Measurements from ENCODE around the gene MSH3. TPM values are rescaled to one million over a fixed set of nuclear protein-coding genes. Genes with fewer than 3 reads are reported as not detected.
A peak's percentile ranks its signal among the peaks of the same experiment; 100 is the strongest.

MSH3 gene
- total RNA-seq, 1 donor from 2014 or later = 15.4 TPM

GRCh38 chr5:80740999-80741398, 86.5 kb downstream of the MSH3 start:
- peaks cover 3% of the 10 kb centered on the region for H3K4me1 ChIP-seq (ENCODE audit: insufficient read depth, low read length)
- no peak overlapping the region for H3K4me2 ChIP-seq (ENCODE audit: low read length)
- Mint-ChIP-seq H3K4me1 (ENCODE audit: low read depth, unreplicated experiment) (peaks cover 3% of the 10 kb centered on the region), H3K27ac (ENCODE audit: unreplicated experiment) (no peak overlapping the region), H3K27me3 (ENCODE audit: low read depth, unreplicated experiment) (no peaks in the 10 kb centered on the region), H3K36me3 (ENCODE audit: low read depth, unreplicated experiment) (peaks cover 20% of the 10 kb centered on the region), H3K4me3 (ENCODE audit: unreplicated experiment) (no peak overlapping the region), H3K9me3 (ENCODE audit: unreplicated experiment) (no peaks in the 10 kb centered on the region)
- H3K27me3 ChIP-seq (ENCODE audit: insufficient read depth, low read length) = no peaks in the 10 kb centered on the region
- H3K9ac ChIP-seq (ENCODE audit: low read length) = no peak overlapping the region
- no peak for FAIRE-seq
- H3K9me3 ChIP-seq (ENCODE audit: insufficient read depth, low read depth, low read length) = no peaks in the 10 kb centered on the region
- no peak for DNase-seq (ENCODE audit: low read depth)
- H3K79me2 ChIP-seq (ENCODE audit: insufficient read depth, low read length) = no peaks in the 10 kb centered on the region
- no peak overlapping the region for H3K4me3 ChIP-seq (ENCODE audit: insufficient read depth, low read depth, low read length)
- TF ChIP-seq, protein P1, sequence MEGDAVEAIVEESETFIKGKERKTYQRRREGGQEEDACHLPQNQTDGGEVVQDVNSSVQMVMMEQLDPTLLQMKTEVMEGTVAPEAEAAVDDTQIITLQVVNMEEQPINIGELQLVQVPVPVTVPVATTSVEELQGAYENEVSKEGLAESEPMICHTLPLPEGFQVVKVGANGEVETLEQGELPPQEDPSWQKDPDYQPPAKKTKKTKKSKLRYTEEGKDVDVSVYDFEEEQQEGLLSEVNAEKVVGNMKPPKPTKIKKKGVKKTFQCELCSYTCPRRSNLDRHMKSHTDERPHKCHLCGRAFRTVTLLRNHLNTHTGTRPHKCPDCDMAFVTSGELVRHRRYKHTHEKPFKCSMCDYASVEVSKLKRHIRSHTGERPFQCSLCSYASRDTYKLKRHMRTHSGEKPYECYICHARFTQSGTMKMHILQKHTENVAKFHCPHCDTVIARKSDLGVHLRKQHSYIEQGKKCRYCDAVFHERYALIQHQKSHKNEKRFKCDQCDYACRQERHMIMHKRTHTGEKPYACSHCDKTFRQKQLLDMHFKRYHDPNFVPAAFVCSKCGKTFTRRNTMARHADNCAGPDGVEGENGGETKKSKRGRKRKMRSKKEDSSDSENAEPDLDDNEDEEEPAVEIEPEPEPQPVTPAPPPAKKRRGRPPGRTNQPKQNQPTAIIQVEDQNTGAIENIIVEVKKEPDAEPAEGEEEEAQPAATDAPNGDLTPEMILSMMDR (IDR thresholded peaks at IDR 0.05; ENCODE audit: insufficient read depth, low read depth, low read length) = no peak
- TF ChIP-seq EZH2 (IDR thresholded peaks at IDR 0.05; ENCODE audit: insufficient read depth, low read length) = no peak
- H3K27ac ChIP-seq (ENCODE audit: low read depth, low read length) = no peak overlapping the region
- no peak overlapping the region for H2AFZ ChIP-seq (ENCODE audit: low read depth, low read length)
- H3K36me3 ChIP-seq (ENCODE audit: insufficient read depth, low read length) = no peaks in the 10 kb centered on the region
- no peaks in the 10 kb centered on the region for H4K20me1 ChIP-seq (ENCODE audit: insufficient read depth, low read length)

GRCh38 chr5:80744149-80744548, 89.7 kb downstream of the MSH3 start:
- no peaks in the 10 kb centered on the region for H3K9me3 Mint-ChIP-seq (ENCODE audit: unreplicated experiment)
- H3K4me3 ChIP-seq (ENCODE audit: insufficient read depth, low read depth, low read length) = no peak overlapping the region
- no peaks in the 10 kb centered on the region for H3K36me3 ChIP-seq (ENCODE audit: insufficient read depth, low read length)
- H3K27me3 ChIP-seq (ENCODE audit: insufficient read depth, low read length) = no peaks in the 10 kb centered on the region
- H2AFZ ChIP-seq (ENCODE audit: low read depth, low read length) = no peak overlapping the region
- H3K4me1 ChIP-seq (ENCODE audit: insufficient read depth, low read length) = peaks cover 3% of the 10 kb centered on the region
- no peak overlapping the region for H3K27ac ChIP-seq (ENCODE audit: low read depth, low read length)
- H3K36me3 Mint-ChIP-seq (ENCODE audit: low read depth, unreplicated experiment) = peaks cover 26% of the 10 kb centered on the region
- no peak for DNase-seq (ENCODE audit: low read depth)
- FAIRE-seq = no peak
- H3K4me1 Mint-ChIP-seq (ENCODE audit: low read depth, unreplicated experiment) = peaks cover 7% of the 10 kb centered on the region
- no peaks in the 10 kb centered on the region for H4K20me1 ChIP-seq (ENCODE audit: insufficient read depth, low read length)
- TF ChIP-seq, protein P1 (IDR thresholded peaks at IDR 0.05; ENCODE audit: insufficient read depth, low read depth, low read length) = no peak
- TF ChIP-seq EZH2 (IDR thresholded peaks at IDR 0.05; ENCODE audit: insufficient read depth, low read length) = no peak
- H3K9me3 ChIP-seq (ENCODE audit: insufficient read depth, low read depth, low read length) = no peaks in the 10 kb centered on the region
- no peak overlapping the region for H3K9ac ChIP-seq (ENCODE audit: low read length)
- H3K4me2 ChIP-seq (ENCODE audit: low read length) = no peak overlapping the region
- no peak overlapping the region for H3K27ac Mint-ChIP-seq (ENCODE audit: unreplicated experiment)
- no peaks in the 10 kb centered on the region for H3K27me3 Mint-ChIP-seq (ENCODE audit: low read depth, unreplicated experiment)
- no peaks in the 10 kb centered on the region for H3K79me2 ChIP-seq (ENCODE audit: insufficient read depth, low read length)
- no peak overlapping the region for H3K4me3 Mint-ChIP-seq (ENCODE audit: unreplicated experiment)

GRCh38 chr5:80745490-80745889, 91.0 kb downstream of the MSH3 start:
- Mint-ChIP-seq H3K4me1 (ENCODE audit: low read depth, unreplicated experiment) (peaks cover 7% of the 10 kb centered on the region), H3K4me3 (ENCODE audit: unreplicated experiment) (no peak overlapping the region), H3K27ac (ENCODE audit: unreplicated experiment) (no peak overlapping the region), H3K9me3 (ENCODE audit: unreplicated experiment) (no peaks in the 10 kb centered on the region), H3K27me3 (ENCODE audit: low read depth, unreplicated experiment) (no peaks in the 10 kb centered on the region), H3K36me3 (ENCODE audit: low read depth, unreplicated experiment) (peaks cover 26% of the 10 kb centered on the region)
- Histone ChIP-seq H3K36me3 (ENCODE audit: insufficient read depth, low read length) (no peaks in the 10 kb centered on the region), H3K27ac (ENCODE audit: low read depth, low read length) (no peak overlapping the region), H3K4me2 (ENCODE audit: low read length) (no peak overlapping the region), H3K9me3 (ENCODE audit: insufficient read depth, low read depth, low read length) (no peaks in the 10 kb centered on the region), H3K4me3 (ENCODE audit: insufficient read depth, low read depth, low read length) (no peak overlapping the region), H3K9ac (ENCODE audit: low read length) (no peak overlapping the region), H3K79me2 (ENCODE audit: insufficient read depth, low read length) (no peaks in the 10 kb centered on the region), H3K27me3 (ENCODE audit: insufficient read depth, low read length) (no peaks in the 10 kb centered on the region), H4K20me1 (ENCODE audit: insufficient read depth, low read length) (no peaks in the 10 kb centered on the region), H3K4me1 (ENCODE audit: insufficient read depth, low read length) (peaks cover 3% of the 10 kb centered on the region), H2AFZ (ENCODE audit: low read depth, low read length) (no peak overlapping the region)
- FAIRE-seq = no peak
- TF ChIP-seq, protein P1 (IDR thresholded peaks at IDR 0.05; ENCODE audit: insufficient read depth, low read depth, low read length) = no peak
- TF ChIP-seq EZH2 (IDR thresholded peaks at IDR 0.05; ENCODE audit: insufficient read depth, low read length) = no peak
- peak; percentile 67 for DNase-seq (ENCODE audit: low read depth)
